ENCODE data around the gene RTN4R. TPM values are rescaled to one million over a fixed set of nuclear protein-coding genes. Genes with fewer than 3 reads are reported as not detected.
"Not testable (repeated sequence)": the region's sequence is repeated elsewhere in the genome, so short reads cannot be mapped to it uniquely, and the experiment has no call there.

Gene RTN4R
- polyA plus RNA-seq, 1 of the 3 experiments (the other 2 are of a cell fraction) = 0.23 TPM

DNA sequence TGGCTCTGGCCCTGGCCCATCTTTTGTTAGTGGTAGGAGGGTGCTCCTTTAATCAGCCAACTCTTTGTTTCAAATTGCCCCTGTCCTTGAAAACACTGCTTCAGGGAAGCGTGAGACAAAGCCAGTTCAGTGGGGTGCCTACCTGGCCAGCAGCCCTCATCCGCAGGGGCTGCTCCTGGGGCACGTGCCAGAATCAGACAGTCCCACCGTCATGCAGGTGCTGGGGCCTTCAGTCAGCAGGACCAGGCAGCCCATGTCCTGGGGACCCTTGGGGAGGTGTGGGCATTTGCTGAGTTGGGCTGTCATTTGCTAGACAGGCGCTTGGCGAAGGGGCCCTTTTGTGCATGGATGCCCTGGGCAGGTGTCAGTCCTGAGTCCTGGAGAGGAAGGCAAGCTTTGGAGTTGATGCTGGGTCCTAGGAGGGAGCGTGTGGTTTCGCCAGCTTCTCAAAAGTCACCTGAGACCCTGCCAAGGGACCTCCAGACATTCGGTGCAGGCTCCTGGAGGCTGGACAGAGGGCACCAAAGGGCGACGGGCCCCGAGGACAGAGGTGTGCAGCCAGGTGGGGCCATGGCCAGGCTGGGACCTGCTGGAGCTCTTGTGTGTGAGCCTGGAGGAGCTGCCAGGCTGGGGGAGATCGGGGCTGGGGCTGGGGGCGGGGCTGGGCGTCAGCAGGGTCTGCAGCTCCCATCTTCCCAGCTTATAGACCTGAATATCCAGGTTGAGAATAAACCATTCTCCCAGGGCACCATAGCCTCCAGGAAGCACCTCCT, 15.0 kb upstream of the RTN4R start:
- CTCF ChIA-PET = interaction anchor here (1.3 to 6.4 kb wide), 8 partner anchors 25 to 1316 kb away, joined by 3 to 87 read pairs (median 4); no protein-coding TSS in a partner anchor
- H2AFZ ChIP-seq (ENCODE audit: low read depth) = no peak overlapping the region
- WGBS (ENCODE audit: low lambda C conversion rate) = 43% methylated on average over 6 of the region's 15 CpGs

DNA sequence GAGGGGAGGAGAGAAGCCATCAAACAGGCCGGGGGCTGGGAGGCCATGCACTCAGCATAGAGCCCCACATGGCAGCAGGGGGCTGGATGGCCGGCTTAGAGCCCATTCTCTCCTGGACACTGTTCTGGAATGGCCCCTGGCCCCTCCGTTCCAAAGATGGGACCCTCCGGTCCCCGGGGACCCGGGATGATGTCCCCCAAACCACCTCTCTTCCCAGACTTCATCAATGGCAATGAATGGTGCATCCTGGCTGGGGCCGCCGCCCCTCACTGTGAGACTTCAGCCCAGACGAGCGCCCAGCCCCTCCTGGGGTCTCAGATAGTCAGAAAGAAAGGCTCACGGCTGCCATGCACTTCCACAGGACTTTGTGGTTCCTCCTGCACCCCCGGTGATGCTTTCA, 13.8 kb upstream of the RTN4R start:
- Histone ChIP-seq H4K20me1 (ENCODE audit: insufficient read depth) (no peaks in the 10 kb centered on the region), H3K9ac (no peak overlapping the region), H3K9me3 (no peaks in the 10 kb centered on the region), H3K9me2 (no peaks in the 10 kb centered on the region), H3K27me3 (ENCODE audit: insufficient read depth) (no peaks in the 10 kb centered on the region), H3K4me1 (ENCODE audit: control insufficient read depth in 1 of 2, insufficient read depth in 2 of 2, low read depth in 1 of 2, low read length in 1 of 2) (peaks cover 0 to 7% of the 10 kb centered on the region in 2 experiments; a peak in 1 of 4 replicates), H3K79me2 (ENCODE audit: insufficient read depth) (no peaks in the 10 kb centered on the region), H3F3A (replicated peaks; ENCODE audit: insufficient read depth) (no peaks in the 10 kb centered on the region), H3K27ac (ENCODE audit: low read depth in 2 of 2, low read length in 1 of 2) (no peak overlapping the region), H2AFZ (ENCODE audit: low read depth) (no peak overlapping the region), H3K36me3 (replicated peaks in 1 of 2; ENCODE audit: control insufficient read depth in 1 of 2, insufficient read depth in 2 of 2, low read length in 1 of 2) (no peaks in the 10 kb centered on the region), H3K4me3 (ENCODE audit: low read depth in 2 of 2, low read length in 1 of 2) (no peak overlapping the region), H3K4me2 (no peak overlapping the region)
- ChIA-PET CTCF (interaction anchor here (1.1 kb wide), 1 partner anchor 125 kb away, joined by 4 read pairs; no protein-coding TSS in a partner anchor), POLR2A (interaction anchor here (0.6 kb wide), 1 partner anchor 165 kb away, joined by 5 read pairs; the partner anchor contains the start of gene TRMT2A)
- WGBS (ENCODE audit: low lambda C conversion rate) = 55% methylated on average over 11 of the region's 12 CpGs
- DNase-seq = no peak
- TF ChIP-seq SIN3A (IDR thresholded peaks at IDR 0.05; ENCODE audit: borderline replicate concordance, low read depth, low read length) (no peak), EZH2phosphoT487 (IDR thresholded peaks at IDR 0.05; ENCODE audit: borderline replicate concordance, low read depth) (no peak)

More for the DNA sequence above, 15.0 kb upstream of the RTN4R start:
- H3K4me2 ChIP-seq = no peak overlapping the region
- no peaks in the 10 kb centered on the region for H3K9me2 ChIP-seq
- no peaks in the 10 kb centered on the region for H3K79me2 ChIP-seq (ENCODE audit: insufficient read depth)
- DNase-seq = no peak
- H3K9ac ChIP-seq = no peak overlapping the region
- no peaks in the 10 kb centered on the region for H3K36me3 ChIP-seq (replicated peaks in 1 of 2; ENCODE audit: control insufficient read depth in 1 of 2, insufficient read depth in 2 of 2, low read length in 1 of 2)
- peaks cover 0 to 7% of the 10 kb centered on the region in 2 experiments; a peak in 1 of 4 replicates for H3K4me1 ChIP-seq (ENCODE audit: control insufficient read depth in 1 of 2, insufficient read depth in 2 of 2, low read depth in 1 of 2, low read length in 1 of 2)
- no peaks in the 10 kb centered on the region for H3F3A ChIP-seq (replicated peaks; ENCODE audit: insufficient read depth)
- H3K27me3 ChIP-seq (ENCODE audit: insufficient read depth) = no peaks in the 10 kb centered on the region
- no peak overlapping the region for H3K27ac ChIP-seq (ENCODE audit: low read depth in 2 of 2, low read length in 1 of 2)
- no peaks in the 10 kb centered on the region for H3K9me3 ChIP-seq
- POLR2A ChIA-PET = interaction anchor here (1.0 kb wide), 1 partner anchor 126 kb away, joined by 3 read pairs; no protein-coding TSS in a partner anchor
- no peaks in the 10 kb centered on the region for H4K20me1 ChIP-seq (ENCODE audit: insufficient read depth)
- TF ChIP-seq, protein P1, sequence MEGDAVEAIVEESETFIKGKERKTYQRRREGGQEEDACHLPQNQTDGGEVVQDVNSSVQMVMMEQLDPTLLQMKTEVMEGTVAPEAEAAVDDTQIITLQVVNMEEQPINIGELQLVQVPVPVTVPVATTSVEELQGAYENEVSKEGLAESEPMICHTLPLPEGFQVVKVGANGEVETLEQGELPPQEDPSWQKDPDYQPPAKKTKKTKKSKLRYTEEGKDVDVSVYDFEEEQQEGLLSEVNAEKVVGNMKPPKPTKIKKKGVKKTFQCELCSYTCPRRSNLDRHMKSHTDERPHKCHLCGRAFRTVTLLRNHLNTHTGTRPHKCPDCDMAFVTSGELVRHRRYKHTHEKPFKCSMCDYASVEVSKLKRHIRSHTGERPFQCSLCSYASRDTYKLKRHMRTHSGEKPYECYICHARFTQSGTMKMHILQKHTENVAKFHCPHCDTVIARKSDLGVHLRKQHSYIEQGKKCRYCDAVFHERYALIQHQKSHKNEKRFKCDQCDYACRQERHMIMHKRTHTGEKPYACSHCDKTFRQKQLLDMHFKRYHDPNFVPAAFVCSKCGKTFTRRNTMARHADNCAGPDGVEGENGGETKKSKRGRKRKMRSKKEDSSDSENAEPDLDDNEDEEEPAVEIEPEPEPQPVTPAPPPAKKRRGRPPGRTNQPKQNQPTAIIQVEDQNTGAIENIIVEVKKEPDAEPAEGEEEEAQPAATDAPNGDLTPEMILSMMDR (IDR thresholded peaks at IDR 0.05) = no peak
- TF ChIP-seq, protein P2, sequence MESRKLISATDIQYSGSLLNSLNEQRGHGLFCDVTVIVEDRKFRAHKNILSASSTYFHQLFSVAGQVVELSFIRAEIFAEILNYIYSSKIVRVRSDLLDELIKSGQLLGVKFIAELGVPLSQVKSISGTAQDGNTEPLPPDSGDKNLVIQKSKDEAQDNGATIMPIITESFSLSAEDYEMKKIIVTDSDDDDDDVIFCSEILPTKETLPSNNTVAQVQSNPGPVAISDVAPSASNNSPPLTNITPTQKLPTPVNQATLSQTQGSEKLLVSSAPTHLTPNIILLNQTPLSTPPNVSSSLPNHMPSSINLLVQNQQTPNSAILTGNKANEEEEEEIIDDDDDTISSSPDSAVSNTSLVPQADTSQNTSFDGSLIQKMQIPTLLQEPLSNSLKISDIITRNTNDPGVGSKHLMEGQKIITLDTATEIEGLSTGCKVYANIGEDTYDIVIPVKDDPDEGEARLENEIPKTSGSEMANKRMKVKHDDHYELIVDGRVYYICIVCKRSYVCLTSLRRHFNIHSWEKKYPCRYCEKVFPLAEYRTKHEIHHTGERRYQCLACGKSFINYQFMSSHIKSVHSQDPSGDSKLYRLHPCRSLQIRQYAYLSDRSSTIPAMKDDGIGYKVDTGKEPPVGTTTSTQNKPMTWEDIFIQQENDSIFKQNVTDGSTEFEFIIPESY (IDR thresholded peaks at IDR 0.05; ENCODE audit: borderline replicate concordance, low read depth) = no peak
- H3K4me3 ChIP-seq (ENCODE audit: low read depth in 2 of 2, low read length in 1 of 2) = no peak overlapping the region

- H3K4me2 ChIP-seq; H3K36me3 ChIP-seq (replicated peaks in 1 of 2; ENCODE audit: control insufficient read depth in 1 of 2, insufficient read depth in 2 of 2, low read length in 1 of 2); H2AFZ ChIP-seq (ENCODE audit: low read depth); H3K27me3 ChIP-seq (ENCODE audit: insufficient read depth); H3K4me3 ChIP-seq (ENCODE audit: low read depth in 2 of 2, low read length in 1 of 2); H3K4me1 ChIP-seq (ENCODE audit: control insufficient read depth in 1 of 2, insufficient read depth in 2 of 2, low read depth in 1 of 2, low read length in 1 of 2); DNase-seq; H4K20me1 ChIP-seq (ENCODE audit: insufficient read depth); H3K79me2 ChIP-seq (ENCODE audit: insufficient read depth); H3K9me2 ChIP-seq; H3K9me3 ChIP-seq; H3K9ac ChIP-seq; H3F3A ChIP-seq (replicated peaks; ENCODE audit: insufficient read depth); H3K27ac ChIP-seq (ENCODE audit: low read depth in 2 of 2, low read length in 1 of 2): not testable (repeated sequence)
- 62% methylated on average over 9 of the region's 9 CpGs for WGBS (ENCODE audit: low lambda C conversion rate)
- POLR2A ChIA-PET = interaction anchor here (0.6 kb wide), 1 partner anchor 165 kb away, joined by 5 read pairs; the partner anchor contains the start of gene TRMT2A
- CTCF ChIA-PET = interaction anchor here (1.1 kb wide), 1 partner anchor 124 kb away, joined by 4 read pairs; no protein-coding TSS in a partner anchor
Measured at GRCh38 chr22:20281473-20281872, 13.4 kb upstream of the RTN4R start.
